HG03432 (cell line): Measurements from ENCODE around the gene PNMA1.
A peak's percentile ranks its signal among the peaks of the same experiment; 100 is the strongest.

Experiments
- ATAC-seq: cut with Tn5 transposase; IDR thresholded peaks from one replicate; pipeline ENCODE4 v1.9.1; 2021; ENCODE audit warnings: mild to moderate bottlenecking, moderate library complexity; ENCODE audit not compliant: unreplicated experiment

Gene PNMA1

GRCh38 chr14:73751157-73751691, 37.0 kb upstream of the PNMA1 start:
- ATAC-seq: no peak

- no peak for ATAC-seq
These were observed 36.3 kb upstream of the PNMA1 start for GRCh38 chr14:73750531-73750901.

- ATAC-seq: no peak
These were observed 35.7 kb upstream of the PNMA1 start for GRCh38 chr14:73749706-73750530.

GRCh38 chr14:73748858-73749357, 34.7 kb upstream of the PNMA1 start:
- no peak for ATAC-seq

- no peak for ATAC-seq
These were observed 33.4 kb upstream of the PNMA1 start for GRCh38 chr14:73747379-73748211.

GRCh38 chr14:73746520-73747378, 32.6 kb upstream of the PNMA1 start:
- ATAC-seq: no peak

GRCh38 chr14:73745571-73746519, 31.7 kb upstream of the PNMA1 start:
- ATAC-seq: no peak

- no peak for ATAC-seq
These were observed 30.8 kb upstream of the PNMA1 start for GRCh38 chr14:73744874-73745529.

GRCh38 chr14:73744175-73744867, 30.1 kb upstream of the PNMA1 start:
- ATAC-seq: no peak

GRCh38 chr14:73743431-73743931, 29.3 kb upstream of the PNMA1 start:
- peak; percentile 59 for ATAC-seq

GRCh38 chr14:73742520-73743238, 28.5 kb upstream of the PNMA1 start:
- ATAC-seq: no peak

GRCh38 chr14:73741876-73742519, 27.8 kb upstream of the PNMA1 start:
- ATAC-seq: no peak

- peak; percentile 50 for ATAC-seq
These were observed 27.2 kb upstream of the PNMA1 start for GRCh38 chr14:73741386-73741875.

GRCh38 chr14:73740618-73741326, 26.6 kb upstream of the PNMA1 start:
- ATAC-seq: no peak

GRCh38 chr14:73739899-73740617, 25.9 kb upstream of the PNMA1 start:
- ATAC-seq: no peak
